ENCODE results near the gene DSCAML1. TPM values are rescaled to one million over a fixed set of nuclear protein-coding genes. Genes with fewer than 3 reads are reported as not detected.
A peak's percentile ranks its signal among the peaks of the same experiment; 100 is the strongest.

Gene DSCAML1
- total and polyA plus RNA-seq, 5 donors from 2014 or later: 0.08 to 1.6 (median 0.30) TPM; not detected in 1

- DNase-seq (no peak), ATAC-seq (ENCODE audit: low read depth in 2 of 2) (no peak)
- H3K4me1 Mint-ChIP-seq: no peaks in the 10 kb centered on the region
- Histone ChIP-seq H3K36me3 (ENCODE audit: control insufficient read depth, insufficient read depth, low read length) (no peaks in the 10 kb centered on the region), H3K9me3 (ENCODE audit: control insufficient read depth in 2 of 2, low read length in 2 of 2) (no peaks in the 10 kb centered on the region), H3K27me3 (ENCODE audit: control insufficient read depth, insufficient read depth, low read length) (no peaks in the 10 kb centered on the region), H3K4me1 (ENCODE audit: control insufficient read depth, insufficient read depth, low read length, poor library complexity, severe bottlenecking) (no peaks in the 10 kb centered on the region), H3K27ac (ENCODE audit: insufficient read depth, low read length, poor library complexity, severe bottlenecking) (no peak overlapping the region), H3K4me3 (ENCODE audit: low read depth, low read length) (no peak overlapping the region)
- no peaks in the 10 kb centered on the region for H3K36me3 Mint-ChIP-seq
- no peak overlapping the region for H3K27ac Mint-ChIP-seq
- H3K27me3 Mint-ChIP-seq: peaks cover 7% of the 10 kb centered on the region
- H3K4me3 Mint-ChIP-seq: no peak overlapping the region
- peaks cover 0 to 2% (median 0%) of the 10 kb centered on the region in 7 donors for H3K9me3 Mint-ChIP-seq
These were observed 261.7 kb downstream of the DSCAML1 start for GRCh38 chr11:117535201-117535849.

GRCh38 chr11:117532568-117532967, 264.4 kb downstream of the DSCAML1 start:
- Mint-ChIP-seq H3K4me3 (no peak overlapping the region), H3K27me3 (peaks cover 6% of the 10 kb centered on the region), H3K27ac (no peak overlapping the region), H3K9me3 (peaks cover 0 to under 1% (median 0%) of the 10 kb centered on the region in 7 donors), H3K4me1 (peaks cover 0 to 2% (median 0%) of the 10 kb centered on the region in 4 donors), H3K36me3 (no peaks in the 10 kb centered on the region)
- ATAC-seq (ENCODE audit: low read depth in 2 of 2): no peak
- H3K27me3 ChIP-seq (ENCODE audit: control insufficient read depth, insufficient read depth, low read length): peaks cover 2% of the 10 kb centered on the region
- H3K4me3 ChIP-seq (ENCODE audit: low read depth, low read length): no peak overlapping the region
- no peaks in the 10 kb centered on the region for H3K9me3 ChIP-seq (ENCODE audit: control insufficient read depth in 2 of 2, low read length in 2 of 2)
- H3K4me1 ChIP-seq (ENCODE audit: control insufficient read depth, insufficient read depth, low read length, poor library complexity, severe bottlenecking): no peaks in the 10 kb centered on the region
- H3K27ac ChIP-seq (ENCODE audit: insufficient read depth, low read length, poor library complexity, severe bottlenecking): no peak overlapping the region
- H3K36me3 ChIP-seq (ENCODE audit: control insufficient read depth, insufficient read depth, low read length): no peaks in the 10 kb centered on the region
- no peak for DNase-seq

- H3K4me3 ChIP-seq (ENCODE audit: low read depth, low read length): no peak overlapping the region
- no peaks in the 10 kb centered on the region for H3K9me3 ChIP-seq (ENCODE audit: control insufficient read depth in 2 of 2, low read length in 2 of 2)
- H3K27ac ChIP-seq (ENCODE audit: insufficient read depth, low read length, poor library complexity, severe bottlenecking): no peak overlapping the region
- peak overlapping the region in 1 of 4 donors; percentile 25 for H3K4me3 Mint-ChIP-seq
- peaks cover 6% of the 10 kb centered on the region for H3K27me3 Mint-ChIP-seq
- no peaks in the 10 kb centered on the region for H3K36me3 ChIP-seq (ENCODE audit: control insufficient read depth, insufficient read depth, low read length)
- no peaks in the 10 kb centered on the region for H3K36me3 Mint-ChIP-seq
- ATAC-seq (ENCODE audit: low read depth in 2 of 2) (no peak), DNase-seq (no peak)
- peaks cover 0 to 2% (median 0%) of the 10 kb centered on the region in 4 donors for H3K4me1 Mint-ChIP-seq
- peaks cover 2% of the 10 kb centered on the region for H3K27me3 ChIP-seq (ENCODE audit: control insufficient read depth, insufficient read depth, low read length)
- no peaks in the 10 kb centered on the region for H3K9me3 Mint-ChIP-seq
- H3K4me1 ChIP-seq (ENCODE audit: control insufficient read depth, insufficient read depth, low read length, poor library complexity, severe bottlenecking): no peaks in the 10 kb centered on the region
- no peak overlapping the region for H3K27ac Mint-ChIP-seq
These were observed 267.2 kb downstream of the DSCAML1 start for GRCh38 chr11:117529816-117530215.

GRCh38 chr11:117528097-117528721, 268.8 kb downstream of the DSCAML1 start:
- no peaks in the 10 kb centered on the region for H3K36me3 Mint-ChIP-seq
- peaks cover 6% of the 10 kb centered on the region for H3K27me3 Mint-ChIP-seq
- no peak overlapping the region for H3K27ac ChIP-seq (ENCODE audit: insufficient read depth, low read length, poor library complexity, severe bottlenecking)
- H3K9me3 ChIP-seq (ENCODE audit: control insufficient read depth in 2 of 2, low read length in 2 of 2): no peaks in the 10 kb centered on the region
- no peaks in the 10 kb centered on the region for H3K9me3 Mint-ChIP-seq
- DNase-seq: no peak
- ATAC-seq (ENCODE audit: low read depth in 2 of 2): no peak
- no peaks in the 10 kb centered on the region for H3K36me3 ChIP-seq (ENCODE audit: control insufficient read depth, insufficient read depth, low read length)
- peaks cover 2% of the 10 kb centered on the region for H3K27me3 ChIP-seq (ENCODE audit: control insufficient read depth, insufficient read depth, low read length)
- no peak overlapping the region for H3K4me3 Mint-ChIP-seq
- no peak overlapping the region for H3K4me3 ChIP-seq (ENCODE audit: low read depth, low read length)
- peak overlapping the region in 1 of 3 donors; percentile 74 for H3K27ac Mint-ChIP-seq
- H3K4me1 Mint-ChIP-seq: peaks cover 0 to 2% (median 0%) of the 10 kb centered on the region in 4 donors
- H3K4me1 ChIP-seq (ENCODE audit: control insufficient read depth, insufficient read depth, low read length, poor library complexity, severe bottlenecking): no peaks in the 10 kb centered on the region

- no peaks in the 10 kb centered on the region for H3K36me3 Mint-ChIP-seq
- no peak for DNase-seq
- peaks cover 2% of the 10 kb centered on the region for H3K27me3 ChIP-seq (ENCODE audit: control insufficient read depth, insufficient read depth, low read length)
- H3K27ac Mint-ChIP-seq: no peak overlapping the region
- H3K9me3 Mint-ChIP-seq: no peaks in the 10 kb centered on the region
- no peak overlapping the region for H3K27ac ChIP-seq (ENCODE audit: insufficient read depth, low read length, poor library complexity, severe bottlenecking)
- H3K9me3 ChIP-seq (ENCODE audit: control insufficient read depth in 2 of 2, low read length in 2 of 2): no peaks in the 10 kb centered on the region
- ATAC-seq (ENCODE audit: low read depth in 2 of 2): no peak
- no peak overlapping the region for H3K4me3 ChIP-seq (ENCODE audit: low read depth, low read length)
- H3K27me3 Mint-ChIP-seq: peaks cover 6% of the 10 kb centered on the region
- no peaks in the 10 kb centered on the region for H3K4me1 ChIP-seq (ENCODE audit: control insufficient read depth, insufficient read depth, low read length, poor library complexity, severe bottlenecking)
- no peak overlapping the region for H3K4me3 Mint-ChIP-seq
- no peaks in the 10 kb centered on the region for H3K36me3 ChIP-seq (ENCODE audit: control insufficient read depth, insufficient read depth, low read length)
- H3K4me1 Mint-ChIP-seq: peaks cover 0 to 2% (median 0%) of the 10 kb centered on the region in 4 donors
These were observed 269.7 kb downstream of the DSCAML1 start for GRCh38 chr11:117527271-117527670.

- Histone ChIP-seq H3K9me3 (ENCODE audit: control insufficient read depth in 2 of 2, low read length in 2 of 2) (no peaks in the 10 kb centered on the region), H3K27ac (ENCODE audit: insufficient read depth, low read length, poor library complexity, severe bottlenecking) (no peak overlapping the region), H3K27me3 (ENCODE audit: control insufficient read depth, insufficient read depth, low read length) (peaks cover 2% of the 10 kb centered on the region), H3K4me3 (ENCODE audit: low read depth, low read length) (no peak overlapping the region), H3K4me1 (ENCODE audit: control insufficient read depth, insufficient read depth, low read length, poor library complexity, severe bottlenecking) (no peaks in the 10 kb centered on the region), H3K36me3 (ENCODE audit: control insufficient read depth, insufficient read depth, low read length) (no peaks in the 10 kb centered on the region)
- DNase-seq: no peak
- no peaks in the 10 kb centered on the region for H3K36me3 Mint-ChIP-seq
- H3K4me1 Mint-ChIP-seq: peaks cover 0 to 2% (median 0%) of the 10 kb centered on the region in 4 donors
- no peak for ATAC-seq (ENCODE audit: low read depth in 2 of 2)
- H3K4me3 Mint-ChIP-seq: no peak overlapping the region
- peaks cover 6% of the 10 kb centered on the region for H3K27me3 Mint-ChIP-seq
- no peak overlapping the region for H3K27ac Mint-ChIP-seq
- H3K9me3 Mint-ChIP-seq: no peaks in the 10 kb centered on the region
These were observed 271.0 kb downstream of the DSCAML1 start for GRCh38 chr11:117525866-117526542.

- Histone ChIP-seq H3K9me3 (ENCODE audit: control insufficient read depth in 2 of 2, low read length in 2 of 2) (no peaks in the 10 kb centered on the region), H3K4me1 (ENCODE audit: control insufficient read depth, insufficient read depth, low read length, poor library complexity, severe bottlenecking) (no peaks in the 10 kb centered on the region), H3K27ac (ENCODE audit: insufficient read depth, low read length, poor library complexity, severe bottlenecking) (no peak overlapping the region), H3K36me3 (ENCODE audit: control insufficient read depth, insufficient read depth, low read length) (no peaks in the 10 kb centered on the region), H3K4me3 (ENCODE audit: low read depth, low read length) (no peak overlapping the region), H3K27me3 (ENCODE audit: control insufficient read depth, insufficient read depth, low read length) (peaks cover 2% of the 10 kb centered on the region)
- Mint-ChIP-seq H3K4me1 (no peaks in the 10 kb centered on the region), H3K27me3 (peaks cover 6% of the 10 kb centered on the region), H3K9me3 (no peaks in the 10 kb centered on the region), H3K4me3 (no peak overlapping the region), H3K27ac (peak overlapping the region in 1 of 3 donors; percentile 14), H3K36me3 (no peaks in the 10 kb centered on the region)
- no peak for DNase-seq
- ATAC-seq (ENCODE audit: low read depth in 2 of 2): no peak
These were observed 272.4 kb downstream of the DSCAML1 start for GRCh38 chr11:117524468-117525183.
